Uterus (tissue), 4 donors: Measurements from ENCODE around the gene ZSCAN5C. TPM values are rescaled to one million over a fixed set of nuclear protein-coding genes. Genes with fewer than 3 reads are reported as not detected.
"Not testable (repeated sequence)": the region's sequence is repeated elsewhere in the genome, so short reads cannot be mapped to it uniquely, and the experiment has no call there.

Source experiments
- DNase-seq, 2 donors: peaks; one replicate each; pipeline ENCODE4 v3.0.0-alpha.2; 2019 to 2020
- H3K27ac ChIP-seq, 2 donors: fragments of 200-600 bp; sonication (generic); 1 replicate in 1 of 2; 2 replicates in 1 of 2; pipeline ENCODE4 v1.5.1; 2016 to 2018
- H3K27me3 ChIP-seq, 2 donors: fragments of 200-600 bp; sonication (generic); one replicate each; pipeline ENCODE4 v1.5.1; 2018 to 2019; ENCODE audit warnings: control low read depth in 1 of 2
- H3K36me3 ChIP-seq, 2 donors: fragments of 200-600 bp; sonication (generic); one replicate each; pipeline ENCODE4 v1.5.1; 2019; ENCODE audit warnings: control low read depth in 1 of 2
- H3K4me1 ChIP-seq, 2 donors: fragments of 200-600 bp; sonication (generic); one replicate each; pipeline ENCODE4 v1.5.1; 2018 to 2019; ENCODE audit warnings: control low read depth in 1 of 2
- H3K4me3 ChIP-seq, 2 donors: fragments of 200-600 bp; sonication (generic); 1 replicate in 1 of 2; 2 replicates in 1 of 2; pipeline ENCODE4 v1.5.1; 2018 to 2019; ENCODE audit warnings: mild to moderate bottlenecking in 1 of 2
- H3K9me3 ChIP-seq, 2 donors: fragments of 200-600 bp; sonication (generic); one replicate each; pipeline ENCODE4 v1.5.1; 2019; ENCODE audit warnings: control low read depth in 1 of 2
- CTCF ChIP-seq, 4 experiments: fragments of 200-600 bp in 2 of 4; fragments of 450-650 bp in 2 of 4; sonication (generic) in 2 of 4; IDR thresholded peaks; one replicate each; pipeline ENCODE4 v1.5.1; 2016 to 2019; ENCODE audit warnings: antibody characterized with exemption in 4 of 4, mild to moderate bottlenecking in 2 of 4, moderate library complexity in 1 of 4
- POLR2A ChIP-seq, 2 donors: fragments of 450-650 bp; IDR thresholded peaks; one replicate each; pipeline ENCODE4 v1.6.1; 2016; ENCODE audit warnings: antibody characterized with exemption in 2 of 2, mild to moderate bottlenecking in 1 of 2, moderate library complexity in 1 of 2
- intact Hi-C: fragments of 100-400 bp; cut with DNase I; formaldehyde crosslinking; loops from one replicate; pipeline ENCODE4 v1.15.1; 2023; ENCODE audit warnings: low total_unique reads
- total RNA-seq, 4 donors: library from RNA; depleted of rRNA in 3 of 4; stranded (reverse); fragments of >200 nt in 3 of 4; gene quantifications; one replicate each; pipeline versions ENCODE4 v1.1.0 to v1.2.4, GENCODE V29; 2014 to 2023
- donor health status: DM: yes; HTN: yes; CAD: no.

Gene ZSCAN5C
- total RNA-seq, 4 donors from 2014 or later = not detected

- Histone ChIP-seq H3K4me1 (no peaks in the 10 kb centered on the region), H3K36me3 (no peaks in the 10 kb centered on the region), H3K27me3 (no peaks in the 10 kb centered on the region), H3K27ac (no peak overlapping the region), H3K4me3 (no peak overlapping the region), H3K9me3 (no peaks in the 10 kb centered on the region)
- intact Hi-C loops = no loop called here
- DNase-seq = no peak
- TF ChIP-seq POLR2A (IDR thresholded peaks at IDR 0.05) = no peak
- TF ChIP-seq CTCF (IDR thresholded peaks at IDR 0.05) = no peak
Observed at GRCh38 chr19:56193981-56194640, 8.0 kb upstream of the ZSCAN5C start.

- H3K9me3 ChIP-seq, H3K4me3 ChIP-seq, H3K36me3 ChIP-seq, H3K4me1 ChIP-seq, H3K27me3 ChIP-seq, DNase-seq, intact Hi-C loops, H3K27ac ChIP-seq: not testable (repeated sequence)
Observed at GRCh38 chr19:56197646-56198045, 4.4 kb upstream of the ZSCAN5C start, which contains the start of gene ZSCAN5B. Gene ZSCAN5B, minus strand, starts transcription at chr19:56197783. Its CDS starts 4,731 bp downstream, at chr19:56193052.

DNA sequence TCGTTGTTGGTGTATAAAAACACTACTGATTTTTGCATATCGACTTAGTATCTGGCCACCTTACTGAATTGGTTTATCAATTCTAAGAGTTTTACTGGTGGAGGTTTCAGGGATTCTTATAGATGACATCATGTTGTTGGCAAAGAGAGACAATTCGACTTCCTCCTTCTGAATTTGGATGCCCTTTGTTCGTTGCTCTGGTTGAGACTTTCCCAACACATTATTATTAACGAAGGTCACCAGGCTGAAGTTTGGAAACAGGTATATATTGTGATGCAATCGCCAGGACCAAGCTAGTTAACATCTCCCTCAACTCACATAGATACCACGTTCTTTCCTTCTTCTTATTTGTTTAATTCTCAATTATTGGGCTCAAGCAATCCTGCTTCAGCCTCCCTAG is 2.4 kb upstream of the ZSCAN5C start:
- H3K4me3 ChIP-seq = no peak overlapping the region
- no peaks in the 10 kb centered on the region for H3K27me3 ChIP-seq
- DNase-seq = no peak
- H3K27ac ChIP-seq = no peak overlapping the region
- H3K9me3 ChIP-seq = no peaks in the 10 kb centered on the region
- TF ChIP-seq CTCF (IDR thresholded peaks at IDR 0.05) = no peak
- no peak for TF ChIP-seq POLR2A (IDR thresholded peaks at IDR 0.05)
- H3K36me3 ChIP-seq = no peaks in the 10 kb centered on the region
- intact Hi-C loops = no loop called here
- H3K4me1 ChIP-seq = no peaks in the 10 kb centered on the region

GRCh38 chr19:56207581-56207980 is 5.5 kb downstream of the ZSCAN5C start:
- H3K9me3 ChIP-seq, H3K4me3 ChIP-seq, DNase-seq, H3K27me3 ChIP-seq, H3K36me3 ChIP-seq, intact Hi-C loops, H3K4me1 ChIP-seq, H3K27ac ChIP-seq: not testable (repeated sequence)

- H3K9me3 ChIP-seq = no peaks in the 10 kb centered on the region
- H3K4me3 ChIP-seq = no peak overlapping the region
- intact Hi-C loops = no loop called here
- no peaks in the 10 kb centered on the region for H3K27me3 ChIP-seq
- no peak for DNase-seq
- no peaks in the 10 kb centered on the region for H3K36me3 ChIP-seq
- TF ChIP-seq POLR2A (IDR thresholded peaks at IDR 0.05) (no peak), CTCF (IDR thresholded peaks at IDR 0.05) (no peak)
- no peak overlapping the region for H3K27ac ChIP-seq
- no peaks in the 10 kb centered on the region for H3K4me1 ChIP-seq
Observed at GRCh38 chr19:56209091-56209490, 7.0 kb downstream of the ZSCAN5C start.

- H3K4me1 ChIP-seq, H3K9me3 ChIP-seq, H3K36me3 ChIP-seq, H3K27me3 ChIP-seq, H3K4me3 ChIP-seq, DNase-seq, H3K27ac ChIP-seq, intact Hi-C loops: not testable (repeated sequence)
Observed at GRCh38 chr19:56210036-56210435, 8.0 kb downstream of the ZSCAN5C start.

- Histone ChIP-seq H3K4me3 (no peak overlapping the region), H3K36me3 (no peaks in the 10 kb centered on the region), H3K4me1 (no peaks in the 10 kb centered on the region), H3K27me3 (no peaks in the 10 kb centered on the region), H3K27ac (no peak overlapping the region), H3K9me3 (no peaks in the 10 kb centered on the region)
- intact Hi-C loops = no loop called here
- DNase-seq = no peak
- no peak for TF ChIP-seq POLR2A (IDR thresholded peaks at IDR 0.05)
- TF ChIP-seq CTCF (IDR thresholded peaks at IDR 0.05) = no peak
Observed at GRCh38 chr19:56211718-56212117, 9.6 kb downstream of the ZSCAN5C start.
